Vagina (tissue), 2 donors: ENCODE measurements around the gene TIMM44.

ENCODE experiments used
- POLR2AphosphoS5 ChIP-seq, 2 donors: sonication (generic); formaldehyde crosslinking; IDR thresholded peaks; one replicate each; pipeline ENCODE4 v1.9.0; 2017; ENCODE audit warnings: antibody characterized with exemption in 2 of 2, mild to moderate bottlenecking in 2 of 2, low read depth in 1 of 2; ENCODE audit not compliant: insufficient read depth in 1 of 2
- TF ChIP-seq, protein P1 (sequence below), 3 experiments: fragments of 450-650 bp in 2 of 3; fragments of 200-600 bp in 1 of 3; sonication (generic) in 1 of 3; IDR thresholded peaks; one replicate each; pipeline ENCODE4 v1.5.1; 2017 to 2019; ENCODE audit warnings: antibody characterized with exemption in 3 of 3, mild to moderate bottlenecking in 2 of 3, moderate library complexity in 2 of 3

DNA sequence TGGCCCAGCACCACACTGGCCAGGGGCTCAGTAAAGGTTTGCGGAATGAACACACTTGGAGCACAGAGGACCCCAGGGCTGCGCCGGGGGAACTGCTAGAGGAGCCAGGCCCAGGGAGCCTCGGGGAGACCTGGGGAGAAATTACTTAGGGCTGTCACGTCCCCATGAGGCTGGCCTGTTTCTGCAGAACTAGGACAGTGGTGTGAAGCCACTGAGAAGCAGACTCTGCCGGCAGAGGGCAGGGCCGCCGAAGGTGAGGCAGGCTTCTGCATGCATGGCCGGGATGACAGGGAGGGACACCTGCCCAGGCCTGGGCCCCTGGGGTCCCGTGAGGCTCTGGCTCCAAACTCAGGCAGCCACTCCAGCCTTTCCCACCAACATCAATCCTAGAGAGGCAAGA lies 35.5 kb upstream of the TIMM44 start:
- TF ChIP-seq, protein P1, sequence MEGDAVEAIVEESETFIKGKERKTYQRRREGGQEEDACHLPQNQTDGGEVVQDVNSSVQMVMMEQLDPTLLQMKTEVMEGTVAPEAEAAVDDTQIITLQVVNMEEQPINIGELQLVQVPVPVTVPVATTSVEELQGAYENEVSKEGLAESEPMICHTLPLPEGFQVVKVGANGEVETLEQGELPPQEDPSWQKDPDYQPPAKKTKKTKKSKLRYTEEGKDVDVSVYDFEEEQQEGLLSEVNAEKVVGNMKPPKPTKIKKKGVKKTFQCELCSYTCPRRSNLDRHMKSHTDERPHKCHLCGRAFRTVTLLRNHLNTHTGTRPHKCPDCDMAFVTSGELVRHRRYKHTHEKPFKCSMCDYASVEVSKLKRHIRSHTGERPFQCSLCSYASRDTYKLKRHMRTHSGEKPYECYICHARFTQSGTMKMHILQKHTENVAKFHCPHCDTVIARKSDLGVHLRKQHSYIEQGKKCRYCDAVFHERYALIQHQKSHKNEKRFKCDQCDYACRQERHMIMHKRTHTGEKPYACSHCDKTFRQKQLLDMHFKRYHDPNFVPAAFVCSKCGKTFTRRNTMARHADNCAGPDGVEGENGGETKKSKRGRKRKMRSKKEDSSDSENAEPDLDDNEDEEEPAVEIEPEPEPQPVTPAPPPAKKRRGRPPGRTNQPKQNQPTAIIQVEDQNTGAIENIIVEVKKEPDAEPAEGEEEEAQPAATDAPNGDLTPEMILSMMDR (IDR thresholded peaks at IDR 0.05) = no peak
- no peak for TF ChIP-seq POLR2AphosphoS5 (IDR thresholded peaks at IDR 0.05; ENCODE audit: insufficient read depth in 1 of 2, low read depth in 1 of 2)
